Measurements from ENCODE around the gene GRK1.

GRK1 gene

DNA sequence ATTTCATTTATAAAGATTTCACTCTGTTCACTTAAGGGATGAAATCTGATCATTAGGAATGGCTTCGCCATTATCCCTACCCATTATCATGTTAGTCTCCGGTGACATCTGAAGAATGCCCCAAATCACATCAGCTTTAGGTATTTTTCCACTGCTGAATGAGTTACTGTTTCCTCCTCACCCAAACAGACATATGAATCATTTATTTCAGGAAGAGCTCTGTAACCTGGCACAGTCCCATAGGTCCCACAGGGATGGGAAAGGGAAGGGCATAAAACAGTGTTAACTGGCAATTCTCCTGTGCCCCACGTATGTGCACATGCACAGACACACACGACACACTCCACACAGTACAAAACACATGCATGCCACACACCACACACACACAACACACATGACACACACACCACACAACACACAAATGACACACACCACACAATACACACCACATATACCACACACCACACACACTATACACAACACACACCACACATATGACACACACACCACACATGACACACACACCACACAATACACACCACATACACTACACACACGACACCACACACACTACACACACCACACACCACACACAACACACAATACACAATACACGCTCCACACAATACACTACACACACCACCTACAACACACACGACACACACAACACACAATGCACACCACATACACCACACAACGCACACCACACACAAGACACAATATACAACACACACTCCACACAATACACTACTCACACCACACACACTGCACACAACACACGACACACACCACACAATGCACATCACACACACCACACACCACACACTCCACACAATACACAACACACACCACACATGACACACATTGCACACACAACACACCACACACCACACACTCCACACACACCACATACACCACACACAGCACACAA is 107.4 kb downstream of the GRK1 start:
- TF ChIP-seq, protein P1, sequence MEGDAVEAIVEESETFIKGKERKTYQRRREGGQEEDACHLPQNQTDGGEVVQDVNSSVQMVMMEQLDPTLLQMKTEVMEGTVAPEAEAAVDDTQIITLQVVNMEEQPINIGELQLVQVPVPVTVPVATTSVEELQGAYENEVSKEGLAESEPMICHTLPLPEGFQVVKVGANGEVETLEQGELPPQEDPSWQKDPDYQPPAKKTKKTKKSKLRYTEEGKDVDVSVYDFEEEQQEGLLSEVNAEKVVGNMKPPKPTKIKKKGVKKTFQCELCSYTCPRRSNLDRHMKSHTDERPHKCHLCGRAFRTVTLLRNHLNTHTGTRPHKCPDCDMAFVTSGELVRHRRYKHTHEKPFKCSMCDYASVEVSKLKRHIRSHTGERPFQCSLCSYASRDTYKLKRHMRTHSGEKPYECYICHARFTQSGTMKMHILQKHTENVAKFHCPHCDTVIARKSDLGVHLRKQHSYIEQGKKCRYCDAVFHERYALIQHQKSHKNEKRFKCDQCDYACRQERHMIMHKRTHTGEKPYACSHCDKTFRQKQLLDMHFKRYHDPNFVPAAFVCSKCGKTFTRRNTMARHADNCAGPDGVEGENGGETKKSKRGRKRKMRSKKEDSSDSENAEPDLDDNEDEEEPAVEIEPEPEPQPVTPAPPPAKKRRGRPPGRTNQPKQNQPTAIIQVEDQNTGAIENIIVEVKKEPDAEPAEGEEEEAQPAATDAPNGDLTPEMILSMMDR (IDR thresholded peaks at IDR 0.05; ENCODE audit: extremely low read depth, insufficient read depth, missing control alignments) = no peak
- in situ Hi-C loops (cut with MboI; ENCODE audit: low pct_unique_long_range_greater_than_20kb, low sequenced_read_pairs, unreplicated experiment) = no loop called here
- DNase-seq (ENCODE audit: low spot score) = no peak

GRCh38 chr13:113775451-113776145 is 108.6 kb downstream of the GRK1 start:
- TF ChIP-seq, protein P1 (IDR thresholded peaks at IDR 0.05; ENCODE audit: extremely low read depth, insufficient read depth, missing control alignments) = no peak
- no peak for DNase-seq (ENCODE audit: low spot score)
- in situ Hi-C loops (cut with MboI; ENCODE audit: low pct_unique_long_range_greater_than_20kb, low sequenced_read_pairs, unreplicated experiment) = no loop called here

- in situ Hi-C loops (cut with MboI; ENCODE audit: low pct_unique_long_range_greater_than_20kb, low sequenced_read_pairs, unreplicated experiment) = no loop called here
- TF ChIP-seq, protein P1 (IDR thresholded peaks at IDR 0.05; ENCODE audit: extremely low read depth, insufficient read depth, missing control alignments) = no peak
- DNase-seq (ENCODE audit: low spot score) = no peak
These were observed 109.5 kb downstream of the GRK1 start for GRCh38 chr13:113776231-113777125.

DNA sequence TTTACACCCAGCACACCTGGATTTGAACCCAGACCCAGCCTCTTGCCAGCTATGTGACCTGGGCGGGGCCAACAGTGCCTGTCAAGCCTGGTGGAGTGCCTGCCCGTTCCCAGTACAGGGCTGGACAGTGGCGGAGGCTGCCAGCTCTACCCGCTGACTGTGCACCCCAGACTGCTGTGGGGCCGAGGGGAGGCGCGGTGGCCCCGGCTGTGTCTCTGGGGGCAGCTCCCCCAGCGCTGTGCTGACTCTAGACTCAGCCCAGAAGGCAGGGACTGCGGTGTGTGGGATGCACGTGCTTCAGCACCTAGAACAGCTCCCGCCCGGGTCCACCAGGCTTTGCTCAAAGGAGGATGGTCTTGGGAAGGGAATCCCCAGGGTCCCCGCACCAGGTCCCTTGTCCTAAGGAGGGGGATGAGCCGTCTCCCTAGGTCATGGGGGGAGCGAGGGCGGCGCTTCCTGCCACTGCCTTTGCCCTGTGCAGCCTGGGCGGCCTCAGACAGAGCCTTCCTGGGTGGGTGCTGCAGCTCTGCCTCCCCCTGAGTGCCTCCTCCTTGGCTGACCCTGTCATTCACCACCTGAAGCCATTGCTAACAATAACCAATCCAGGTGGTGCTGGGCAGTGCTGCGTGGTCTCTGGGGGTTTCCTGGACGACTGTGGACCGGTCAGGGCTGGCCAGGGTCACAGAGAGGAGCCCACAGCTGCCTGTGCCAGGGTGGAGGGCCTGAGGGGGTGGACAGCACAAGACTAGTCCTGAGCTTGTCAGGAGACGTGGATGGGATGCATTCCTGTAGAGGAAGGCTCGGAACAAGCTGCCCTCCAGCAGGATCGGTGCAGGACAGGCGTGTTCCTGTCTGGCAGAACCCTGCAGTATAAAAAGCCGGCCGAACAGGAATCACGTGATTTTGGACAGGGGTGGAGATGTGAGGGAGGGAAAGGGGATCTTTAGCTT is 110.6 kb downstream of the GRK1 start:
- in situ Hi-C loops (cut with MboI; ENCODE audit: low pct_unique_long_range_greater_than_20kb, low sequenced_read_pairs, unreplicated experiment) = no loop called here
- no peak for DNase-seq (ENCODE audit: low spot score)
- TF ChIP-seq, protein P1 (IDR thresholded peaks at IDR 0.05; ENCODE audit: extremely low read depth, insufficient read depth, missing control alignments) = no peak

DNA sequence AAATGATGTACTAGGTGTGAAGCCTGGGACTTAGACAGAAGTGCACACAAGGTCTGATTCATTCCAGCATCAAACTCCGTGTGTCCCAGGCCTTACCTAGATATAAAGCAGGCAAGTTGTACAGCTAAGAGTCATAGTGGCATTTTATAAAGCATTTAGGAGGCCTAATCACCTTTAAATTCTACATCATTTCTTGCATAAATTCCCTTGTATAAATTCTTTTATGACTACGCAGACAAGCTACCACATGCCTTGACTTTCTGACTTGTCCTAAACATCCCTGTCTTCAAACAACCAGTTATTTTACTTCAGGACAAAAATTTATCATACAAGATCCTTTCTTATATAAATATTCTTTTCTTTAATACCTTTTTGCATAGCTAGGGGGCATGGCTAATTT is 114.6 kb downstream of the GRK1 start:
- in situ Hi-C loops (cut with MboI; ENCODE audit: low pct_unique_long_range_greater_than_20kb, low sequenced_read_pairs, unreplicated experiment) = no loop called here
- TF ChIP-seq, protein P1 (IDR thresholded peaks at IDR 0.05; ENCODE audit: extremely low read depth, insufficient read depth, missing control alignments) = no peak
- no peak for DNase-seq (ENCODE audit: low spot score)
